Suppressor macrophage (primary cell): ENCODE results near the gene ZFR2.
A peak's percentile ranks its signal among the peaks of the same experiment; 100 is the strongest.
"Not testable (repeated sequence)": the region's sequence is repeated elsewhere in the genome, so short reads cannot be mapped to it uniquely, and the experiment has no call there.

Source experiments
- DNase-seq, 4 experiments: peaks; one replicate each; pipeline ENCODE4 v3.0.0-alpha.2; 2020 to 2022

The ZFR2 gene

GRCh38 chr19:3770136-3770999 lies 98.5 kb downstream of the ZFR2 start:
- no peak for DNase-seq

- DNase-seq, result no peak
Observed at GRCh38 chr19:3769494-3769893, 99.3 kb downstream of the ZFR2 start.

DNA sequence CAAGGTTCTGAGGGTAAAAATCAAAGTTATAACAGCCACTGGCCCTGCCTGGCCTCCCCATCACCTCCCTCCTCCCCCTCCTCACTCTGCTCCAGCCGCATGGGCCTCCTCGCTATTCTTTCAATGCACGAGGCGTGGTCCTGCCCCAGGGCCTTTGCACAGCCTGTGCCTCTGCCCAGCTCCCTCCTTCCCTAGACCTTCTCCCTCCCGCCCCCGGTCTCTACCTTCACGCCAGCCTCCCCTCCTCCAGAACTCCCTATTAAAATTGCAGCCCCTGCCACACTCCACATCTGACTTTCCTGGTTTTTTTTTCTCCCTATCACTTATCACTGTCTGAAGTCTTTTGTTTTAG lies 100.1 kb downstream of the ZFR2 start:
- DNase-seq, result no peak

DNA sequence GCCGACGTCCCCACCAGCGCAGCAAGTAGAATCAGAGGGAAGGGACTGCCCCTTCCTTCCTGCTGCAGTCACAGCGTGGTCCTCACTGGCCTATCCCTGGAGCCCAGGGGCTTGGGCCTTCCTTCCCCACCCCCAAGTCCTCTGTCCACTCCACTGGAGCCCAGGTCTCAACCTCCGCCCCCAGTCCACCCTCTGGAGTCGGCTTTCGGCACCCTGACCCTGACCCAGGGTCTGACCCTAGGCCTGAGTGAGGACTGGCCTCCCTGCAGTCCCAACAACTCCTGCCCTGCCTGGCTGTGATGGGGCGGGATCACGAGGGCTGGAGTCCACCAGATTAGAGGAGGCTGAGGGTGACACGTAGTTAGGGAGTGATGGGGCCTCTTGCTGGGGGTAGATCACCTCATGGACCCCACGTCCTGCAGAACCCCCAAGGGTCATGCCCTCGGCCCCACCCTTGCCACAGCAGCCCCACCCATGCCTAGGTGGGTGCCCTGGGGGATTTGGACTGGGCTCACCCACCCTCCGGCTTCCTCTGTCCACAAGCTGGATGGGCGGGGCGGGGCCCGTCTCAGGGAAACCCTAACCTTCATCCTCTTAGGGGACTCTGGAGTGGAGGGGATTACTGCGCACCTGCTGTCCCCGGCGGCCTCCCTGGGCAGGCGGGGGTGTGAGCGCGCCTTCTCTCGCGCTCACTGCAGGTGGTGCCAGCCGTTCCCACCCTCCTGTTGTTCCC lies 100.7 kb downstream of the ZFR2 start:
- no peak for DNase-seq

- DNase-seq, result no peak
Observed at GRCh38 chr19:3767050-3767449, 101.8 kb downstream of the ZFR2 start.

DNA sequence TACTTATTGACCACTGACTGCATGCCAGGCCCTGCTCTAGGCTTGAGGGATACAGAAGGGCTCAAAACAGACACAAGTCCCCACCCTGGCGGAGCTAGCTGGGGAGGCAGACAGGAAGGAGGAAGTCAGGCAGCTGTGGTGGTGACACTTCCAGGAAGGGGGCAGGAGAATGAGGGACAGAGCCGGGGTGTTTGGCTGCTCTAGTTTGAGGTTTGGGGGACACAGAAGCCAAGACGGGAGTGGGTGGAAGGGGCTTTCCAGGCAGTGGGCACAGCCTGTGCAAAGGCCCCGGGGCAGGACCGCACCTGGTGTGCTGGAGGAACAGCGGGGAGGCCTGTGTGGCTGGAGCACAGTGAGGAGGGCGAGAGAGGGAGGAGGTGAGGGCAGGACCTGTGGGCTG lies 102.3 kb downstream of the ZFR2 start:
- DNase-seq, result peak in 1 of 4 experiments; percentile 27

- not testable (repeated sequence) for DNase-seq
Observed at GRCh38 chr19:3765757-3766156, 103.1 kb downstream of the ZFR2 start.

- no peak for DNase-seq
Observed at GRCh38 chr19:3765121-3765520, 103.7 kb downstream of the ZFR2 start.

GRCh38 chr19:3762501-3763459 lies 106.1 kb downstream of the ZFR2 start, which contains the start of gene MRPL54:
Gene MRPL54, plus strand, starts transcription at chr19:3762682. Its CDS starts 19 bp downstream, at chr19:3762701.
- peak; percentile 100 for DNase-seq

DNA sequence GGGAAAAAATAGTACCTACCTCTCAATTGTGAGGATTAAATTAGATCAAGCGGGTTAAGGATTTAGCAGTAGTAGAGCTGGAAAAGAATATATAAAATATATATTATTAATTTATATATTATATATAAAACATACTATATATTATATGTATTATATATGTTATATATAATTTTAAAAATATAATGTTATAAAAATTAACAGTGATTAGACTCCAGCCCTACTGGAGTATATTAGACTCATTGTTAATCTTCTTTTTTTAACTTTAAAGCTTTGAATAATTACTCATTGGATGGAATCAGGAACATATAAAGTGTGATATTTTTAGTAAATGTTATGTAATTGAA lies 106.7 kb downstream of the ZFR2 start:
- DNase-seq, result no peak

- DNase-seq, result peak; percentile 95 to 98 (median 97)
Observed at GRCh38 chr19:3761382-3762129, 107.3 kb downstream of the ZFR2 start, which contains the start of gene APBA3. Gene APBA3, minus strand, starts transcription at chr19:3761692. Its CDS starts 1,428 bp downstream, at chr19:3760264.

DNA sequence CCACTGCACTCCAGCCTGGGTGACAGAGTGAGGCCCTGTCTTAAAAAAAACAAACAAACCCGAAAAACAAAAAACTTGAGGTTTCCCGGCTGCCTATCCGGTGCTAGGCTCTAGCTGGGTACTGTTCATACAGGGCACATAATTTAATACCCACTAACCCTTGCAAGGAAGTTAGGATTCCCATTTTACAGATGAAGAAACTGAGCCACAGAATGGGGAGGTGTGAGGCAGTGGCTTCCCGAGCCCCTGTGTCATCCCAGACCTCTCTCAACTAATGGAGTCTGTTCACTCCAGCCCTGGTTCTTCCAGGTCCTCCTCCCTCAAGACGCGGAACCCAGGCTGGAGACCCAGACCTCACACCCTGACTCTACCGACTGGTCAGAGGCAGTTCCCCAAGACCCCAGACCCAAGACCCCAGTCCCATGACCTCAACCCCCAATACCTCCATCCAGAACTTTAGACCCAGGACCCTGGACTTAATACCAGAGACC lies 107.9 kb downstream of the ZFR2 start:
- no peak for DNase-seq

GRCh38 chr19:3759482-3760254 lies 109.2 kb downstream of the ZFR2 start:
- DNase-seq, result no peak

GRCh38 chr19:3758297-3758696 lies 110.5 kb downstream of the ZFR2 start:
- DNase-seq, result not testable (repeated sequence)

- DNase-seq, result not testable (repeated sequence)
Observed at GRCh38 chr19:3757705-3758104, 111.1 kb downstream of the ZFR2 start.
